H9 (cell line): ENCODE data around the gene MED8. TPM values are rescaled to one million over a fixed set of nuclear protein-coding genes. Genes with fewer than 3 reads are reported as not detected.

Source experiments
- DNase-seq: peaks from one replicate; pipeline ENCODE4 v3.0.0-alpha.2; 2017
- H2AFZ ChIP-seq: one replicate; pipeline ENCODE4 v1.6.1; 2013; ENCODE audit warnings: mild to moderate bottlenecking, low read length, control low read depth, moderate library complexity
- H2AK5ac ChIP-seq: 2 replicates; pipeline ENCODE4 v1.6.1; 2013; ENCODE audit warnings: low read length, control low read depth, mixed read lengths; ENCODE audit not compliant: insufficient read length
- H2BK120ac ChIP-seq: one replicate; pipeline ENCODE4 v1.6.1; 2013; ENCODE audit warnings: low read depth, mild to moderate bottlenecking, low read length, control low read depth, inconsistent platforms; ENCODE audit not compliant: poor library complexity, severe bottlenecking
- H2BK12ac ChIP-seq: 2 replicates; pipeline ENCODE4 v1.6.1; 2013; ENCODE audit warnings: low read length, control low read depth, mixed read lengths, low read depth; ENCODE audit not compliant: insufficient read length
- H2BK15ac ChIP-seq: 2 replicates; pipeline ENCODE4 v1.6.1; 2013; ENCODE audit warnings: low read depth, low read length, control low read depth
- H2BK20ac ChIP-seq: one replicate; pipeline ENCODE4 v1.6.1; 2013; ENCODE audit warnings: low read depth, mild to moderate bottlenecking, low read length, control low read depth, inconsistent platforms; ENCODE audit not compliant: poor library complexity, severe bottlenecking
- H2BK5ac ChIP-seq: 2 replicates; pipeline ENCODE4 v1.6.1; 2013; ENCODE audit warnings: low read length, control low read depth, mixed read lengths; ENCODE audit not compliant: insufficient read length
- H3K14ac ChIP-seq: 2 replicates; pipeline ENCODE4 v1.6.1; 2013; ENCODE audit warnings: low read length, control low read depth; ENCODE audit not compliant: insufficient read depth
- H3K18ac ChIP-seq: 2 replicates; pipeline ENCODE4 v1.6.1; 2013; ENCODE audit warnings: low read depth, mild to moderate bottlenecking, mixed read lengths, low read length, control low read depth; ENCODE audit not compliant: insufficient read length
- H3K23ac ChIP-seq: 2 replicates; pipeline ENCODE4 v1.6.1; 2013; ENCODE audit warnings: low read length, control low read depth, mixed read lengths, low read depth; ENCODE audit not compliant: insufficient read length
- H3K23me2 ChIP-seq: 2 replicates; pipeline ENCODE4 v1.6.1; 2013; ENCODE audit warnings: low read depth, mild to moderate bottlenecking, mixed read lengths, low read length, control low read depth; ENCODE audit not compliant: insufficient read length, poor library complexity, severe bottlenecking
- H3K27ac ChIP-seq: 2 replicates; pipeline ENCODE4 v1.5.1; 2013; ENCODE audit warnings: low read length, control low read depth, mixed read lengths, low read depth; ENCODE audit not compliant: insufficient read length
- H3K27me3 ChIP-seq: 2 replicates; pipeline ENCODE4 v1.6.1; 2013; ENCODE audit warnings: low read length, control low read depth, inconsistent platforms; ENCODE audit not compliant: insufficient read depth
- H3K4ac ChIP-seq: 2 replicates; pipeline ENCODE4 v1.6.1; 2013; ENCODE audit warnings: low read depth, mild to moderate bottlenecking, control low read depth, inconsistent platforms, low read length, moderate library complexity
- H3K4me1 ChIP-seq: 2 replicates; pipeline ENCODE4 v1.6.1; 2013; ENCODE audit warnings: low read length, control low read depth, inconsistent platforms; ENCODE audit not compliant: insufficient read depth
- H3K4me2 ChIP-seq: 2 replicates; pipeline ENCODE4 v1.6.1; 2013; ENCODE audit warnings: low read length, control low read depth, mixed read lengths; ENCODE audit not compliant: insufficient read length, insufficient read depth
- H3K56ac ChIP-seq: 2 replicates; pipeline ENCODE4 v1.6.1; 2013; ENCODE audit warnings: low read depth, mild to moderate bottlenecking, mixed read lengths, low read length, control low read depth; ENCODE audit not compliant: insufficient read length
- H3K79me1 ChIP-seq: 2 replicates; pipeline ENCODE4 v1.6.1; 2013; ENCODE audit warnings: low read depth, mild to moderate bottlenecking, moderate library complexity, low read length, control low read depth, inconsistent platforms; ENCODE audit not compliant: insufficient read depth, poor library complexity, severe bottlenecking
- H3K79me2 ChIP-seq: 2 replicates; pipeline ENCODE4 v1.6.1; 2013; ENCODE audit warnings: low read length, control low read depth, inconsistent platforms; ENCODE audit not compliant: insufficient read depth
- H3K9ac ChIP-seq: 2 replicates; pipeline ENCODE4 v1.6.1; 2013; ENCODE audit warnings: low read length, control low read depth, mixed read lengths; ENCODE audit not compliant: insufficient read length; ENCODE audit errors: extremely low read depth
- H3K9me3 ChIP-seq: one replicate; pipeline ENCODE4 v1.6.1; 2013; ENCODE audit warnings: low read depth, low read length, inconsistent platforms; ENCODE audit not compliant: control insufficient read depth
- H3T11ph ChIP-seq: one replicate; pipeline ENCODE4 v1.6.1; 2013; ENCODE audit warnings: mild to moderate bottlenecking, low read length, control low read depth, inconsistent platforms
- H4K20me1 ChIP-seq: one replicate; pipeline ENCODE4 v1.6.1; 2013; ENCODE audit not compliant: control insufficient read depth, insufficient read length, insufficient read depth
- H4K5ac ChIP-seq: 2 replicates; pipeline ENCODE4 v1.6.1; 2013; ENCODE audit warnings: low read depth, mild to moderate bottlenecking, mixed read lengths, low read length, control low read depth; ENCODE audit not compliant: insufficient read length
- H4K8ac ChIP-seq: replicated peaks from 2 replicates; pipeline ENCODE4 v1.6.1; 2013; ENCODE audit warnings: low read length, control low read depth, mixed read lengths, low read depth; ENCODE audit not compliant: insufficient read length
- H4K91ac ChIP-seq: 2 replicates; pipeline ENCODE4 v1.6.1; 2013; ENCODE audit warnings: low read depth, mild to moderate bottlenecking, moderate library complexity, mixed read lengths, low read length, control low read depth; ENCODE audit not compliant: insufficient read length
- H3K27ac Mint-ChIP-seq, 3 experiments: 2 replicates in 2 of 3; 3 replicates in 1 of 3; pipeline ENCODE4 v1.8.0; 2020 to 2021; ENCODE audit warnings: mixed read lengths in 3 of 3, mild to moderate bottlenecking in 1 of 3, moderate library complexity in 1 of 3
- H3K27me3 Mint-ChIP-seq: 2 replicates; pipeline ENCODE4 v1.8.0; 2021; ENCODE audit warnings: low read depth, mild to moderate bottlenecking, moderate library complexity, mixed read lengths
- H3K36me3 Mint-ChIP-seq, 3 experiments: 2 replicates in 2 of 3; 3 replicates in 1 of 3; pipeline ENCODE4 v1.8.0; 2020 to 2021; ENCODE audit warnings: low read depth in 3 of 3, mixed read lengths in 3 of 3; ENCODE audit not compliant: insufficient read depth in 1 of 3
- H3K4me1 Mint-ChIP-seq, 2 experiments: 2 replicates each; pipeline ENCODE4 v1.8.0; 2020; ENCODE audit warnings: mixed read lengths in 2 of 2
- H3K4me3 Mint-ChIP-seq, 2 experiments: 2 replicates in 1 of 2; 3 replicates in 1 of 2; pipeline ENCODE4 v1.8.0; 2020 to 2021; ENCODE audit warnings: mild to moderate bottlenecking in 2 of 2, mixed read lengths in 2 of 2, moderate library complexity in 1 of 2
- H3K9me3 Mint-ChIP-seq, 2 experiments: 2 replicates in 1 of 2; 3 replicates in 1 of 2; pipeline ENCODE4 v1.8.0; 2020; ENCODE audit warnings: mild to moderate bottlenecking in 2 of 2, mixed read lengths in 2 of 2, moderate library complexity in 1 of 2
- WGBS: extraction: QIAGEN DNeasy Blood & Tissue Kit; methylation state at CpG from one replicate; pipeline ENCODE4 v1.1.7; 2013; ENCODE audit warnings: missing lambda C conversion rate, low lambda C conversion rate, mixed read lengths; ENCODE audit not compliant: insufficient read length; ENCODE audit errors: extremely low coverage; 5-methylcytosine and 5-hydroxymethylcytosine counted together
- total RNA-seq: library from RNA; stranded (reverse); gene quantifications from 2 replicates; pipeline ENCODE4 v1.2.1, GENCODE V29; 2021
- TF ChIP-seq, protein P1 (sequence below): fragments of 200-600 bp; sonication (generic); conservative IDR thresholded peaks from 3 replicates; pipeline ENCODE4 v1.8.0; 2021; ENCODE audit warnings: antibody characterized with exemption, mild to moderate bottlenecking

Gene MED8
- total RNA-seq, 1 experiment from 2014 or later, result 23.0 TPM

DNA sequence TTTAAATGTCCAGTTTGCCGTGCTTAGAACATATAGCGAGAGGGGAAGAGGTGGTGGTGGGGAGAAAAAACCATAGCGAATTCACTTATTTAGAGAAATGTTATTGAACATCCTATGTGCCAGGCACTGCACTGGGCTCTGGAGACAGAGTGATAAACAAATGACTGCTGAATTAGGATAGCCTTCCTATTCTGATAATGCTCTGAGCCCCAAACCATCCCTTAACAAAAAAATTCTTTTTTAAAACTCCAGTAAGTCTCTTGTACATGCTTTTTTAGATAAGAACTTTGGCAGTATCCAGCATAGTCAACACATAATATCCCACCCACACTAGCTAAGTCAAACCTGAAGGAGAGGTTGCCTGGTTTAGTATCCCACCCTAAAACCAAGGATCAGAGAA is 8.6 kb upstream of the MED8 start:
- Histone ChIP-seq H3K27me3 (no peaks in the 10 kb centered on the region), H3K23me2 (no peaks in the 10 kb centered on the region), H3K14ac (no peak overlapping the region), H2AFZ (no peak overlapping the region), H3K18ac (no peak overlapping the region), H3K79me2 (no peaks in the 10 kb centered on the region; the same call in 1 of the 2 replicates), H3K4me1 (no peaks in the 10 kb centered on the region), H3K27ac (no peak overlapping the region), H2BK120ac (no peak overlapping the region), H2BK12ac (no peak overlapping the region), H3K4me2 (no peak overlapping the region), H3K56ac (no peak overlapping the region), H2BK15ac (no peak overlapping the region), H3K79me1 (no peaks in the 10 kb centered on the region), H3K4ac (no peak overlapping the region), H2BK20ac (no peak overlapping the region), H2AK5ac (no peak overlapping the region), H4K8ac (no peak overlapping the region), H2BK5ac (no peak overlapping the region), H4K5ac (no peak overlapping the region), H3T11ph (no peak overlapping the region), H3K23ac (no peak overlapping the region), H4K91ac (no peak overlapping the region), H3K9me3 (no peaks in the 10 kb centered on the region), H3K9ac (no peak overlapping the region), H4K20me1 (no peaks in the 10 kb centered on the region)
- Mint-ChIP-seq H3K27ac (no peak overlapping the region; a peak in 1 of 7 replicates), H3K4me1 (no peaks in the 10 kb centered on the region), H3K36me3 (peaks cover 0 to 10% (median 2%) of the 10 kb centered on the region in 3 experiments; a peak in 4 of 7 replicates), H3K9me3 (no peaks in the 10 kb centered on the region), H3K27me3 (no peaks in the 10 kb centered on the region), H3K4me3 (no peak overlapping the region)
- no peak for DNase-seq
- no CpG with 5 or more reads among the region's 3 CpGs for WGBS
- TF ChIP-seq, protein P1, sequence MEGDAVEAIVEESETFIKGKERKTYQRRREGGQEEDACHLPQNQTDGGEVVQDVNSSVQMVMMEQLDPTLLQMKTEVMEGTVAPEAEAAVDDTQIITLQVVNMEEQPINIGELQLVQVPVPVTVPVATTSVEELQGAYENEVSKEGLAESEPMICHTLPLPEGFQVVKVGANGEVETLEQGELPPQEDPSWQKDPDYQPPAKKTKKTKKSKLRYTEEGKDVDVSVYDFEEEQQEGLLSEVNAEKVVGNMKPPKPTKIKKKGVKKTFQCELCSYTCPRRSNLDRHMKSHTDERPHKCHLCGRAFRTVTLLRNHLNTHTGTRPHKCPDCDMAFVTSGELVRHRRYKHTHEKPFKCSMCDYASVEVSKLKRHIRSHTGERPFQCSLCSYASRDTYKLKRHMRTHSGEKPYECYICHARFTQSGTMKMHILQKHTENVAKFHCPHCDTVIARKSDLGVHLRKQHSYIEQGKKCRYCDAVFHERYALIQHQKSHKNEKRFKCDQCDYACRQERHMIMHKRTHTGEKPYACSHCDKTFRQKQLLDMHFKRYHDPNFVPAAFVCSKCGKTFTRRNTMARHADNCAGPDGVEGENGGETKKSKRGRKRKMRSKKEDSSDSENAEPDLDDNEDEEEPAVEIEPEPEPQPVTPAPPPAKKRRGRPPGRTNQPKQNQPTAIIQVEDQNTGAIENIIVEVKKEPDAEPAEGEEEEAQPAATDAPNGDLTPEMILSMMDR, result no peak
